ENCODE measurements around the gene SIGMAR1.
A peak's percentile ranks its signal among the peaks of the same experiment; 100 is the strongest.

GRCh38 chr9:34591917-34592866 lies 45.4 kb downstream of the SIGMAR1 start:
- TF ChIP-seq CTCF (conservative IDR thresholded peaks at IDR 0.05) (peak; percentile 79), ZFX (IDR thresholded peaks at IDR 0.05) (no peak)

Measured in C4-2B (cell line).